SU-DHL-6 (cell line): ENCODE data around the gene DTX3.

Source experiments
- CTCF ChIP-seq: fragments of 200-600 bp; sonication (generic); IDR thresholded peaks from one replicate; pipeline ENCODE4 v1.5.1; 2017; ENCODE audit warnings: antibody characterized with exemption, mild to moderate bottlenecking, low read length, moderate library complexity; ENCODE audit not compliant: insufficient read depth, poor library complexity, severe bottlenecking
- EZH2phosphoT487 ChIP-seq: fragments of 200-600 bp; sonication (generic), shearing (Covaris generic); conservative IDR thresholded peaks from 2 replicates; pipeline ENCODE4 v1.6.1; 2018; ENCODE audit warnings: mild to moderate bottlenecking, antibody characterized with exemption, low read length, moderate library complexity, mixed read lengths

GRCh38 chr12:57607958-57608663 lies 3.5 kb downstream of the DTX3 start:
- TF ChIP-seq CTCF (no peak), EZH2phosphoT487 (no peak)
